GM19025 (cell line): ENCODE measurements around the gene VNN1.
"Not testable (repeated sequence)": the region's sequence is repeated elsewhere in the genome, so short reads cannot be mapped to it uniquely, and the experiment has no call there.

Experiments used
- ATAC-seq: cut with Tn5 transposase; IDR thresholded peaks from one replicate; pipeline ENCODE4 v1.9.1; 2021; ENCODE audit warnings: mild to moderate bottlenecking, low read depth, moderate library complexity; ENCODE audit not compliant: unreplicated experiment

Gene VNN1

DNA sequence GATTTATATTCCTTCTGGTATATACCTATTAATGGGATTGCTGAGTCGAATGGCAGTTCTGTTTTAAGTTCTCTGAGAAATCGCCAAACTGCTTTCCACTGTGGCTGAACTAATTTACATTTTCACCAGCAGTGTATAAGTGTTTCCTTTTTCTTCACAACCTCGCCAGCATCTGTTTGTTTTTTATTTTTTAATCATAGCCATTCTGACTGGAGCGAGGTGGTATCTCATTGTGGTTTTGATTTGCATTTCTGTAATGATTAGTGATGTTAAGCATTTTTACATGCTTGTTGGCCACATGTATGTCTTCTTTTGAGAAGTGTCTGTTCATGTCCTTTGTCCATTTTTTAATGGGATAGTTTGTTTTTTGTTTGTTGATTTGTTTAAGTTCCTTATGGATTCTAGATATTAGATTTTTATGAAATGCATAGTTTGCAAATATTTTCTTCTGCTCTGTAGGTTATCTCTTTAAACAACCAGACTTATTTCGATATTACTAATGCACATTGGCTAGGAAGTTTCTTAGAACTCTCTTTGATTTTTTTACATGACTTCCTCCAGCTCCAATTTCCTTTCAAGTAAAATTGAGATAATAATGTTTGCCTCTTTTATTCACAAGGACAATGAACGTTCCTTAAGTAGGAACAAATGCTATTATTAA, 12.2 kb upstream of the VNN1 start:
- peak; percentile 85 for ATAC-seq

DNA sequence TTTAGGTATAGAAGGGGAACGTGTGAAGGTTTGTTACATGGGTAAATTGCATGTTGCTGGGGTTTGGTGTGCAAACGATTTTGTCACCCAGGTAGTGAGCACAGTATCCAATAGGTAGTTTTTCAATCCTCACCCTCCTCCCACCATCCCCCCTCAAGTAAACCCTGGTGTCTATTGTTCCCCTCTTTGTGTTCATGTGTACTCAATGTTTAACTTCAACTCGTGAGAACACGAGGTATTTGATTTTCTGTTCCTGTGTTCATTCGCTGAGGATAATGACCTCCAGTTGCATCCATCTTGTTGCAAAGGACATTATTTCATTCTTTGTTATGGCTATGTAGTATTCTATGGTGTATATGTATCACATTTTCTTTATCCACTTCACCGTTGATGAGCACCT, 11.6 kb upstream of the VNN1 start:
- ATAC-seq: peak; percentile 11

DNA sequence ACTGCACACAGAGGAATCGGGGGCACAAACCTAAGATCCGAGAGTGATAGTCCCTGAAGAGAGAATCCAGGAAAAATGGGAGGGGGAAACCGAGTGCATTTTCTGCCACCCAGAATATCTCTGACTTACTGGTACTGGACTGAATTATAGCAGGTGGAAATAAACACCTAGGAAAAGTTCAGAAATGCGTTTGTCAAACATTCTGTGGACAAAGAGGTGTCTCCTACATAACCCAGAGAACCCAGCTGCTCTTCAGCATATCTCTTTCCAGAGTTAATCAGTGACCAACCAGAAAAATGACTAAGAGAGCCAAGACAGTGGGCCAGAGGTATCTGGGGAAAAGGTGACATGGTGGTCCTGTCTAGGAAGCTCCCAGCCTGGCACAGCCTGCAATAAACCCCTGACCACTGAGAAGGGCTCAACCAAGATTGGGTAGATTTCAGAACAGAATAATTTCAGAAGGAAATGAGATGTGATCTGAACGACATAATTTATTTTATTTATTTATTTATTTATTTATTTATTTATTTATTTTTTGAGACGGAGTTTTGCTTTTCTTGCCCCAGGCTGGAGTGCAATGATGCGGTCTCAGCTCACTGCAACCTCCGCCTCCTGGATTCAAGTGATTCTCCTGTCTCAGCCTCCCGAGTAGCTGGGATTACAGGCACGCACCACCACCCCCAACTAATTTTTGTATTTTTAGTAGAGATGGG, 6.0 kb upstream of the VNN1 start:
- ATAC-seq: no peak

DNA sequence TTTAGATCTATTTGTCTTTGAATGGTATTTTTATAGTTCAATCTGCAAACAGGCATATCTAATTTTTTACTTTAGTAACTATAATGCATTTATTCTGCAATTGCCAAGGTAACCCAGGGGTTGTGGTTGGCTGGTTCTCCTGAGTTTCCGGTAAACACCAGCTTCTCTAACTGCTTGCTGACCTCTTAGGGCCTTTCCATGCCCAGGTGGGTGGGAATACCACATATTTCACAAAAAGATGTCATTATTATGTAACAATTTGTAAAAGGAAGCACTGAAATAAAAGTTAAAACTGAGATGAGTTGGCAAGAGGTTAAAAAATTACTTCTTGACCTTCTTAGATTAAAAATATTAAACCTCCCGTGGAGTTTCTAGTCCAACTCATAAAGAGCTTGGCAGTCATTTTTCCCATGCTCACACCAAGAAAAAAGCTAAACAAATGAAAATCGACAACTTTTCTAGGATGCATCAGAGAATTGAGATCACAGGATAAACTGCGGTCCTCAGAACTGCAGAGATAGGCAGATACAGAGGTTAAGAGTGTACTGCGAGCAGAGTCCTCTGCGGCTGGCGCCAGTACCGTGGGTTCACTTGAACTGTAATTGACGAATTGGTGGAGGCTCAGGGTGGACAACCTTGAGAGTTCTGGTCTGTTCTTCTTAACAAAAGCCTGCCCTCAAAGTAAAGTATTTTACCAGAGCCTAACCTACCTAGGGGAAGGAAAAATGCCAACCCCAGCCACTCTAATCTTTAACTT, 2.2 kb upstream of the VNN1 start:
- ATAC-seq: no peak

DNA sequence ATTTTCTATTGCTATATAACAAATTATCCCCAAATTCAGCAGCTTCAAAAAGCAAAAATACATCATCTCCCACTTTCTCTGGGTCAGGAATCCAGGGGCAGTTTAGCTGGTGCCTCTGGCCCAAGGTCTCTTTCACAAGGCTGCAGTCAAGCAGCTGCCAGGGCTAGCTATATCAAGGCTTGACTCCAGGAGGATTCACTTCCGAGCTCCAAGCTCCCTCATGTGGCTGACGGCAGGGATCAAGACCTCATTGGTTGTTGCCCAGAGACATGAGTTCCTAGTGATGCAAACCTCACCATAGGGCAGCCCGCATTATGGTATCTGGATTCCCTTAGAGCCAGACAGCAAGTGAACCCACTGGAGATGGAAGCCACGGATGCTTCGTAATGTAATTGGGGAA, 1.3 kb upstream of the VNN1 start:
- ATAC-seq: no peak

DNA sequence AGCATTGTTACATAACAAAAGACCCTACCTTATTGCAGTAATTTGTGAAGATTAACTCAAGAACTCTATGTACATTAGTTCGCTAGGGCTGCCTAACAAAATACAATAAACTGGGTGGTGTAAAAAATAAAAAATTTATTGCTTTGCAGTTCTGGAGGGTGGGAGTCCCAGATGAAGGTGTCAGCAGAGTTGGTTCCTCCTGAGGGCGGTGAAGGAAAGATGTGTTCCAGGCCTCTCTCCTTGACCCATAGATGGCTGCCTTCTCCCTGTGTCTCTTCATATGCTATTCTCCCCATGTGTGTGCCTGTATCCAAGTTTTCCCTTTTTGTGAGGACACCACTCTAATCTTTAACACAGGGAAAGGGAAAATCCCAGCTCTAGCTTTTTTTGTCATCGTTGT, 305 bp upstream of the VNN1 start:
- no peak for ATAC-seq

DNA sequence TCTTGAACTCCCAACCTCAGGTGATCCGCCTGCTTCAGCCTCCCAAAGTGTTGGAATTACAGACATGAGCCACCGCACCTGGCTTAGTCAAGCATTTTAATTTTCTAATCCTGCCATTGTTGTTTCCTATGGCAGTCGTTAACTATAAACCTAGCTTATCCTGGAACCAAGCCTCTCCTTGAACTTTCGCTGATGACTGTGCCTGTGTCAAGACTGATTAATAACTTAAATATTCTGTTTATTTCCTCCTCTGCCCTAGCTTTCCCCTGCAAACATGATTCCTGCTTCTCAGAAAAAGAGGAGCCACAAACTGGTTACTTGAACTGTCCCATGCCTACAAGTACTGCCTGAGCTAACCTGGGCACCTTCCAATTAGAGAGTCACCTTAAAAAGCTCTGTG, 1.5 kb downstream of the VNN1 start:
- ATAC-seq: no peak

DNA sequence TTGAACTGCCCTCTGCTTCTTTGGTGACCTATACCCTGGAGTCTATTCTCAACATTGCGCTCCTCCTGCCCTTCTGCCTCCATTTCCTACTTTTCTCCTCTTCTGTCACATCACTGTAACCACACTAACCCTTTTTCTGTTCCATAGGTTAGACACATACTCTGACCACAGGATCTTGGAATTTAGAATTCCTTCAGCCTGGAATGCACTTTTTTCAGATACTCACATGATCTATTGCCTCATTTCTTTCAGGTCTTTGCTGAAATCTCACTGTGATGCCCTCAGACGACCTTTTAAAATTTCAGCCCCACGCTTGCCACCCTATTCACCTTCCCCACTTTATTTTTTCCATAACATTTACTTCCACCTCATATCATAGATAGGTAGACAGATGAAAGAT, 5.1 kb downstream of the VNN1 start:
- ATAC-seq: no peak

DNA sequence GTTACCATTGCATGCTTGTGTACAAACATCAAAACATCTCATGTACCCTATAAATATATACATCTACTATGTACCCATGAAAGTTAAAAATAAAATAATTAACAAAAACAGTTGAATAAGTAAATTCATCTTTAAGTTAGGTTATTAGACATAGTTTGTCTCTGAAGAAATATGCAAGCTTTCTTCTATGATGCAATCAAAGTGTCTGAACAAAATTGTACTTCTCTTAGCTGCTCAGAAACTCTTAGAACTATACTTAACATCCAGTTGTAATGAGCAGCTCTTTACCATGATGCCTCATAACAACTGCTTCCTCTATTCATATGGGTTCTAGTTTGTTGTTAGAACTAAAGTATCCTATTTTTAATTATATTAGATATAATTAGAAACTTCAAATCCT, 5.9 kb downstream of the VNN1 start:
- no peak for ATAC-seq

DNA sequence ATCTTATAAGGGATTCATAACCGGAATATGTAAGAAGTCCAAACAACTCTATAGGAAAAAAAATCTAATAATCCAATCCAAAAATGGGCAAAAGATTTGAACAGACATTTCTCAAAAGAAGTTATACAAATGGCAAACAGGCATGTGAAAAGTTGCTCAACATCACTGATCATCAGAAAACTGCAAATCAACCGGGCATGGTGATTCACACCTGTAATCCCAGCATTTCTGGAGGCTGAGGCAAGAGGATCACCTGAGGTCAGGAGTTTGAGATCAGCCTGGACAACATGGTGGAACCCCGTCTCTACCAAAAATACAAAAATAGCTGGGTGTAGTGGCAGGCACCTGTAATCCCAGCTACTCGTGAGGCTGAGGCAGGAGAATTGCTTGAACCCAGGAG, 7.1 kb downstream of the VNN1 start:
- not testable (repeated sequence) for ATAC-seq

DNA sequence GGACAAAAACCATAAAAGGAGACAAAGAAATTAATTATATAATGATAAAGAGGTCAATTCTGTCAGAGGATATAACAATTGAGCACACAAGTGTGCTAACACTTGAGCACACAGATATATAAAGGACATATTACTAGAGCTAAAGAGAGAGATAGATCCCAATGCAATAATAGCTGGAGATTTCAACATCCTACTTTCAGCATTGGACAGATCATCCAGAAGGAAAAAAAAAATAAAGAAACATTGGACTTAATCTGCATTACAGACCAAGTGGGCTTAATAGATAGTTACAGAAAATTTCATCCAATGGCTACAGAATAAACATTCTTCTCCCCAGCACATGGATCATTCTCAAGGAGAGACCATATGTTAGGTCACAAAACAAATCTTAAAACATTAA, 9.9 kb downstream of the VNN1 start:
- no peak for ATAC-seq

DNA sequence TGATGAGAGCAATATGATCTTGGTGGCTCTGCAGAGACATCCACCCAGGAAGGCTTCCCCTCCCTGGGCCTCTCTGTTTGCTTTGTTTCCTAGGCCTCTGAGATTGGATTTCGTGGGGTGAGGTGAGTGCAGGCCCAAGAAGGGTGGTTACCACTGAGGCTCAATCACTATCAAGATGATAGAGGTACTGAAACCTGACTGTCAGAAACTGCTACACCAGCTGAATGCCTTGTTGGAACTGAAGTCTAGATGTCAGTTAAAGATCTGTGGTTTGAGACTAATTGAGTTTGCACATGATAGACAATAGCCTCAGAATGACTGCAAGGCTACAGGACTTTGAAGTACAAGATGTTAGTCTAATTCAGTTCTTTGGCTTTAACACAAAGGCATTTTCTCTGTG, 15.2 kb downstream of the VNN1 start:
- no peak for ATAC-seq

DNA sequence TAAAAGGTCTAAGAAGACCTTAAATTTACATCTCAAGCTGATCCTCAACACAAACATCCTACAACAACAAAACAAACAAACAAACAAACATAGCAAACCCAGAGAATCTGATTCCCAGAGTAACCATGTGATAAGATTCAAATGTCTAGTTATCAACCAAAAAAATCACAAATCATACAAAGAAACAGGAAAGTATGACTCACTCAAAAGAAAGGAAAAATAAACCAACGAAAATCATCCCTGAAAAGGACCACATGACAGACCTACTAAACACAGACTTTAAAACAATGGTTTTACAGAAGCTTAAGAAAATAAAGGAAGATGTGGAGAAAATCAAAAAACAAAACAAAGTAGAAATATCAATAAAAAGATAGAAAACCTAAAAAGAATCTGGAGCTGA, 18.1 kb downstream of the VNN1 start:
- ATAC-seq: no peak

DNA sequence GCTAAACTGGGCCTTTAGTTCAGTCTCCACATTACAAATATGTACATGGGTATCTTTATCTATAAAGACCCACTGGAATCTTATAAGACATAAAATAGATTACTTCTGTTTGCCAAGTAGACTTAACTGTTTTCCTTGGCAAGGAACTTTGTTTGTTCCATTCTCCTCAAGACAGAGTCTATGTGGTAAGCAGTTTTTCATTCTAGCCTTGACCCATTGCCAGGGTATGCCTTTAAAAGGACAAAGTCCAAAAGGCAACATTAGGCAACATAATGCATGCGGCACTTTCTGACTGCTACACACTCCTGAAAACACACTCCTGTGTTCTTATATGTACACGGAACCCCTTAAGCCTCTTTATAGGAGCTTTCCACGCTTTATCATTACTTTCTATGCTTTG, 20.4 kb downstream of the VNN1 start:
- ATAC-seq: no peak

DNA sequence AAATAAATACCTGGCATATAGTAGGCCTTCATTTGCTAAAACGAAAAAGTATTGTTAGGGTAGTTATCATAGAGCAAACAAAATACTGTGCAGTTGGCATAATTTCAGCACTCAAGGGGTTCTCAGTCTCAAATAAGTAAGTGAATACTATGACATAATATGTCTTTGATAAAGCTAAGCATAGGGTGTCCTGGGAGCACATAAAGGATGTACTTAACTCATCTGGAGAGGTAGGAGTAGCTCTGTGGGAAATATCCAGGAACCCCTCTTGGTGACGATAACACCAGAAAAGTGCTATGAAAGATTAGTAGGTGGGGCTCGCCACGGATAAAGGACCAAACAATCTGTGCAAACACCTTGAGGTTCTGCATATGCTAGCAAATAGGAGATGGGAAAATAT, 23.2 kb downstream of the VNN1 start:
- ATAC-seq: no peak

DNA sequence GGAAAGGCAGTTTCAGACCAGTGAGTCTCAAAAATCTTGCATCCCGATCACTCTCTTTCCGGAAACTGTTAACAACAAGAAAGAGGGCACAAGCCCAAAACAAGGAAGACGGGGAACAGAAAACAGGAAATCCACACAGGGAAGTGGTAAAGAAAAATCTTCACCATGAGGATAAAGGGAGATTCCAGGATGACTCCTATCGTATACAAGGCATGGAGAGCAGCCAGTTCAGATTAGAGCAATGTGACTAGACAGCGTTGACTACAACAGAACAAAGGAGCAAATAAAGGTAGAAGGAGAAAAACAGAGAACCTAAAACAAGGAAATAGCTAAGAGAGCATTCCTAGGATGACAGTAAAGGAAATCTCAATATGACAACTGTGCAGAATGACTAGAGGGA, 26.5 kb downstream of the VNN1 start:
- no peak for ATAC-seq

DNA sequence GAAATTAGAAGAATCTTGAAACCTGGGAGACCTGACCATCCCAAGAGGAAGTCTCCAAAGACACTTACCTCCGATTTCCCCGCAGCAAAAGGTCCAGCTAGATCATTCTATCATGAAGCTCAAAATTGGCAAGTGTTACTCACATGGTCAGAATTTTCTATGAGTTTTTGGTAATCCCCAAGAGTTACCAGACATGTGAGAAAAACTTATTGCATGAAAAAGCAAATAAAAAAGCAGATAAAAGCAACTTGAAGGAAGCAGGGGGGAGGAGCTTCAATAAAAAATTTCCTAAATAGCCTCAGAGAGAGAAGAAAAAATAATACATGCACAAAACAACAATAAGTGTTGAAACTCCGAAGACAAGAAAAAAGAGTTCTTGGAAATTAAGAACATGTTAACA, 27.3 kb downstream of the VNN1 start:
- no peak for ATAC-seq

DNA sequence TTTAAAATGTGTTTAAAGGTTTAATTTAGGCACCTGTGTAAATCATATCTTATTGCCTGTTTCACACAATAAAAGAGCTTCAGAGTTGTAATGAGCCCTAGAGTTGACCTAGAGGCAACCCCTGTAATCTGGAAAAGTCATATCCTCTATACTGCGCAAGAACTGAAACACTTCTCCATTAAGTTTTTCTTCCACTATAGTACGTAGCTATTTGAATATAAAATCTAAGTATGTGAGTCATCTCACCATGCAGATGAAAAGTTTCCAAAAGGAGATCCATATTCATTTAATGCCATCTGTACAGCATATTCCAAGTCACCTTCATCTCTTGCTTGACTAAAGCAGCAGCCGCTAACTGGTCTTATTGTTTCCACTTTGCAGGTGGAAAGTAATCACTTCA, 28.8 kb downstream of the VNN1 start:
- ATAC-seq: no peak

DNA sequence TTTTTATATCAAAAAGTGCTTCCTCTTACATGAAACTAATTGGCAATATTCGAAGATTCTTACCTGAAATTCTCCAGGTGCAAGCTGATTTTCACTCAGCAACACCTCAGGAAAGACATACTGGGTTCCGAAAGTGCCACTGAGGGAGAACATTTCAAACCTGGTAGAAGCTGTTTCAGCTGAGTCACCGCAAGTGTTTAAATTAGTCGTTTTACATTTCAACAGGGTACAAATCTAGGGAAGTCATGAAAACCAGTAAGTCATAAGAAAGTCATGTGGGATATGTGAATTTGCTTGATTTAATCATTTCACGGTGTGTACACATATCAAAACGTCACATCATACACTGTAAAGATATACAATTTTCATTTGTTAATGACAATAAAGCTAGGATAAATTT, 29.6 kb downstream of the VNN1 start:
- ATAC-seq: no peak

DNA sequence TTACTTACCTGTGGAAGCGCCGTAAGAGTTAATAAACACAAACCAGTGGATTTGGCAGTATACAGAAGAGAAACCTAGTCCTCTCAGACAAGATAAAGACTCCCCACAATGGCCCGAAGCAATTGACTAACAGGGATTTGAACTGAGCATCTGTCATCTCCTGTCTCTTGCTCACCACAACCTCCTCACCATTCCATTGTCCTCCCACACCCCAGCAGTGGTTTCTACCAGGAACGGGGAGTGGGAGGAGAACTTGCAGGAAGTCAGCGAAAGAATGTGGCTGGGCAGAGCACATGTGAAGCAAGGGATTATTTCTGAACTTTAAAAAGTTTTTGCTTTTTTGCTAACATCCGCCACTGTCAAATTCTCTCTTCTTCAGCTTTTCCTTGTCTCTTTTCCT, 30.3 kb downstream of the VNN1 start:
- ATAC-seq: no peak

DNA sequence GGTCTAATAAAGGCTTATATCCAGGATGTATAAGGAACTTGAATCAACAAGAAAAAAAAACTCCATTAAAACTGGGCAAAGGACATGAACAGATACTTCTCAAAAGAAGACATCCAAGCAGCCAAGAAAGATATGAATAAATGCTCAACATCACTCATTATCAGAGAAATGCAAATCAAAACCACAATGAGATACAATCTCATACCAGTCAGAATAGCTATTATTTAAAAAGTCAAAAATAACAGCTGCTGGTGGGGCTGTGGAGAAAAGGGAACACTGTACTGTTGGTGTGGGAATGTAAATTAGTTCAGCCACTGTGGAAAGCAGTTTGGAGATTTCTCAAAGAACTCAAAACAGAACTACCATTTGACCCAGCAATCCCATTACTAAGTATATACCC, 34.8 kb downstream of the VNN1 start:
- ATAC-seq: not testable (repeated sequence)

DNA sequence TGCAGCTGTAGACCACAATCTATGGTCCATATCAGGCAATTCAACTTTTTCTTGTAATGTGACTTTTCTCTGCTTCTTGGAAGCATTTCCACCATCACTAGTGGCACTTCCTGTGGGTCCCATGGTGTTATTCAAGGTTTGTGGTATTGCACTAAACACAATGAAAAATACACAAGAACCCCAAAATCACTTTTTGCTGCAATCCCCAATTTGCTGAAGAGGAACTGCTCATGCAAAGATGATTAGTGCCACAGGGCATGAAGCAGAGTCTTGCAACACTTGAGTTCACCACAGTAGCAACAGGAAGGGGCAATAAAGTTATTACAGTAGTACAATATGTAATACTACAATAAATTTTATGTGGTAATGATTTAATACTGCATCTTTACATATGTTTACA, 38.1 kb downstream of the VNN1 start:
- no peak for ATAC-seq
